ENCODE measurements around the gene RPAIN.
"Not testable (repeated sequence)": the region's sequence is repeated elsewhere in the genome, so short reads cannot be mapped to it uniquely, and the experiment has no call there.

Gene RPAIN

DNA sequence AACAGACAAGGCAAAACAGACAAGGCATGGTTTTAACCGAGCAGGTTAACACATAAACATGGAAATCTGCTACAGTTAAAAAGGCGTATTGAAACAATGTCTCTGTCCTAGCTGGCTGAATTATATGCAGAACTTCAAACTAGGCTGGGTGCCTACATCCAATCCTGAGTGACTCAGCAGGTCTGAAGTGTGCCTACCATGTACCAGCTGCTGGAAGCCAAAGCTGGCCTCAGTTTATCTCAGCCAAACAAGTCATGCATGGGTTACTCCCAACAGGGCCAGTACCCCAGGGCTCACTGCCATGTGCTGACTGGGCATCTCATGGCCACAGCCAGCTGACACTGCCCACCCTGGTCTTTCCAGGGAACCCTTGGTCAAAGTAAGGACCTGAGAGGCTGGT, 15.0 kb downstream of the RPAIN start:
- peaks cover 11% of the 10 kb centered on the region for H3K4me1 ChIP-seq (ENCODE audit: control insufficient read depth, insufficient read depth, low read length)
- no peak overlapping the region for H3K9ac ChIP-seq (ENCODE audit: low read length)
- no peak overlapping the region for H3K27ac ChIP-seq (ENCODE audit: low read depth, low read length)
- H3K4me3 ChIP-seq (ENCODE audit: low read length): no peak overlapping the region
- H3K27me3 ChIP-seq (ENCODE audit: control insufficient read depth, insufficient read depth, low read length): no peaks in the 10 kb centered on the region
- H3K36me3 ChIP-seq (ENCODE audit: control insufficient read depth, insufficient read depth, low read length): peaks cover 34% of the 10 kb centered on the region

DNA sequence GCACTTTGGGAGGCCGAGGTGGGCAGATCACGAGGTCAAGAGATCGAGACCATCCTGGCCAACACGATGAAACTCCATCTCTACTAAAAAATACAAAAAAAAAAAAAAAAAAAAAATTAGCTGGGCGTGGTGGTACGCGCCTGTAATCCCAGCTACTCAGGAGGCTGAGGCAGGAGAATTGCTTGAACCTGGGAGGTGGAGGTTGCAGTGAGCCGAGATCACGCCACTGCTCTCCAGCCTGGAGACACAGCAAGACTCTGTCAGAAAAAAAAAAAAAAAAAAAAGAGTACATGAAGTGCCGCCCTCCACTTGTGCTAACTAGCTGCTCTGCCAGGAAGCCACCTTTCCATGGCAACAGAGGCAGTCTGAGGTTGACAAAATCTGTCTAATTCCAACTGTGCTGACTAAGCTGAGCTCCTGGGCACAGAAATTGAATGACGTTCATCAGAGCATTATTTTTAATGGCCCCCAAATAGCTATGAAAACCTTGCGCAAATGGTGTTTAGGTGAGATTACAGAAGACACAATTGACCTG, 15.9 kb downstream of the RPAIN start:
- H3K36me3 ChIP-seq (ENCODE audit: control insufficient read depth, insufficient read depth, low read length): peaks cover 32% of the 10 kb centered on the region
- H3K4me1 ChIP-seq (ENCODE audit: control insufficient read depth, insufficient read depth, low read length): peaks cover 11% of the 10 kb centered on the region
- H3K27me3 ChIP-seq (ENCODE audit: control insufficient read depth, insufficient read depth, low read length); H3K27ac ChIP-seq (ENCODE audit: low read depth, low read length); H3K4me3 ChIP-seq (ENCODE audit: low read length); H3K9ac ChIP-seq (ENCODE audit: low read length): not testable (repeated sequence)

DNA sequence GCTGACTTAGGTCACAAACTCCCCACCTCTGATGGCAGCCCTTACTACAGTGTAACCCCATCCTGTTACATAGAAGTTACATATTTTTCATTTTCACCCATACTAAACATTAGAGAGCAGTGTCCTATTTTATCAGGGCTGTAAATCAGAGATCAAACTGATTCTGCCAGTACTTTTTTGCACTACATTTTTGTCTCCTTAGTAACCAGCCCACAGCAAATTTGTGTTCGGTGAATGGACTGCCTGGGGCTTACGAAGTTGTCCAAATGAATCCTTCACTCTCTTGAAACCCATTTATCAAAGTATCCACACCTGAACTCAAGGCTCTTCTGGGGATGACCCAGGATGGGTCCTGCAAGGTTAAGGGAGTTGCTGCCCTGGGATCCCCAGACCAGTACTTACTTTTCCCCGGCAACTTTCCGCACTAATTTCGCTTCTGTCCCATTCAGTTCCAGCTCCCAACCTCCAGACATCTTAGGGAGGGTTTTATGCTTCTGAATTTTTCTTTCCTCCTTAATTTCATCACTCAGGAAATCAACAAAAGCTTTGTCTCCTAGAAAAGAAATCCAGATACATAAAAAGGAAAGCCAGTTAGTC, 17.8 kb downstream of the RPAIN start:
- Histone ChIP-seq H3K27ac (ENCODE audit: low read depth, low read length) (no peak overlapping the region), H3K36me3 (ENCODE audit: control insufficient read depth, insufficient read depth, low read length) (peaks cover 21% of the 10 kb centered on the region), H3K4me3 (ENCODE audit: low read length) (peak overlapping the region; percentile 87)

DNA sequence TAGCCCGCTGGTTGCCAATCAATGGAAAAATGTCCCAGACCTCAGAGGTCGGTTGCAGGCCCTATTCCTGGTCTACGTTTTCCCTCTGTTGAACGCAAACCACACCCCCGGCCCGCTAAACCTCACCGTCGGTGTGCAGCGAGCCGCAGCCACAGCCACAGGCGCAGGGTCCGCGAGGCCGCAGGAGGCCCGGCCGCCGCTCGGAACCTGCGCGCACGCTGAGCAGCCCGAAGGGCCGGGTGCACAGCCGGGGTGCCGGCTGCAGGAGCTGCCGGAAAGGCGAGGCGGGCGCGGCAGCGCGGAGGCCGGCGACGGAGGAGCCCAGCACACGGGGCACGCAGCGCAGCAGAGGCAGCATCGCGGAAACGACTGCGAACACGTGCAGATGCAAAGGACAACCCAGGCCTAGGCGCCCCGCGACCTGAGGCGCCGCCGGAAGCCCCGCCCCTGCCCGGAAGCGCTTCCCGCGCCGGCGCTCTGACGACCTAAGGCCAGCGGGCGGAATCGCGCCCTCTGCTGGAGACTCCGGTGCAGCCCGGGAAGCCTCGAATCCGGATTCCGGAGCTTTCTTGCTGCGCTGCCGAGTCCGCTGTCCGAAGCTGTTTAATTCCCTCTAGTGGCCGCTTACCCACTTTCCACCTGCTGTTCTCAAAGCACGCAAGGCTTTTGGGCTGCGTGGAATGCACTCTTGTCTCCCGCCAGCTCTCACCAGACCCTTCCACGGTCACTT, 18.9 kb downstream of the RPAIN start, which contains the start of gene C1QBP:
TSS of gene C1QBP (minus strand) at position 440 of the 730 bp plus-strand sequence. CDS start at position 358, 82 bp downstream.
- Histone ChIP-seq H3K27ac (ENCODE audit: low read depth, low read length) (peak within 1 kb of the TSS; percentile 74), H3K9ac (ENCODE audit: low read length) (peak within 1 kb of the TSS; percentile 38), H3K36me3 (ENCODE audit: control insufficient read depth, insufficient read depth, low read length) (peaks cover 15% of the 10 kb centered on the region), H3K27me3 (ENCODE audit: control insufficient read depth, insufficient read depth, low read length) (no peaks in the 10 kb centered on the region), H3K4me3 (ENCODE audit: low read length) (peak within 1 kb of the TSS; percentile 87), H3K4me1 (ENCODE audit: control insufficient read depth, insufficient read depth, low read length) (peaks cover 11% of the 10 kb centered on the region)

More for the DNA sequence above, 17.8 kb downstream of the RPAIN start:
- Histone ChIP-seq H3K4me1 (ENCODE audit: control insufficient read depth, insufficient read depth, low read length) (peaks cover 11% of the 10 kb centered on the region), H3K9ac (ENCODE audit: low read length) (no peak overlapping the region), H3K27me3 (ENCODE audit: control insufficient read depth, insufficient read depth, low read length) (no peaks in the 10 kb centered on the region)

DNA sequence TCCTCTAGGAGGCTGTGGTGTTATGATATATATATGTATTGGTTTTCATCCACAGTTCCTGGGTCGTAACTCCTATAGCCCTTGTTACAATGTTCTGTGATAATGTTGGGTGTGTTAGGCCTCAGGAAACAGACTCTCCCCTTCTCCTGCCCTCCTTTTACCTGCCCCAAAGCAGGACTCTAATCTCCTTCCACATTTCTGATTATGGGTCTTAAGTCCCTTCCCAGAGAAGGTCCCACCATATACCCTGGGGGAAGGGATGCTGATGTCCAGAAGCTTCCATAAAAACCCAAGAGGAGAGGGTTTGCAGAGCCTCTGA, 19.4 kb downstream of the RPAIN start:
- H3K9ac ChIP-seq (ENCODE audit: low read length): peak overlapping the region; percentile 38
- peak overlapping the region; percentile 74 for H3K27ac ChIP-seq (ENCODE audit: low read depth, low read length)
- H3K36me3 ChIP-seq (ENCODE audit: control insufficient read depth, insufficient read depth, low read length): peaks cover 14% of the 10 kb centered on the region
- H3K27me3 ChIP-seq (ENCODE audit: control insufficient read depth, insufficient read depth, low read length): no peaks in the 10 kb centered on the region
- peak overlapping the region; percentile 65 for H3K4me3 ChIP-seq (ENCODE audit: low read length)
- peaks cover 11% of the 10 kb centered on the region for H3K4me1 ChIP-seq (ENCODE audit: control insufficient read depth, insufficient read depth, low read length)

DNA sequence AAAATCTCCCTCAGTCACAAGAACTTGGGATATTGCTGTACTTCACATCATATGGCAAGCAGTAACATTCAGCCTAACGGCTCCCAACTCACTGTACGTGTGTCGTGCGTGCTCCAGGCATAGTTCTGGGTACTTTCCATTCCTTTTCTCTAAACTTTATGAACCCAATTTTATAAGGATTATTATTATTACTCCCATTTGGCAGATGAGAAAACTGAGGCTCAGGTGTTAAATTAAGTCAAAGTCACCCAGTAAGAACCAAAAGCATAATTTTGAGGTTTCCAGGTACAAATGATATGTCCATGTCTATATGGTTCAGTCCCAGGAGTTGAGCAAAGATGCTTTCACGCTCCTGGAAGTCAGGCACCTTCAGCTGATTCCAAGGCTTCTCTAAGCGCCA, 23.7 kb downstream of the RPAIN start:
- Histone ChIP-seq H3K4me3 (ENCODE audit: low read length) (no peak overlapping the region), H3K36me3 (ENCODE audit: control insufficient read depth, insufficient read depth, low read length) (peaks cover 20% of the 10 kb centered on the region), H3K27ac (ENCODE audit: low read depth, low read length) (no peak overlapping the region), H3K27me3 (ENCODE audit: control insufficient read depth, insufficient read depth, low read length) (no peaks in the 10 kb centered on the region), H3K4me1 (ENCODE audit: control insufficient read depth, insufficient read depth, low read length) (peaks cover 3% of the 10 kb centered on the region), H3K9ac (ENCODE audit: low read length) (no peak overlapping the region)

DNA sequence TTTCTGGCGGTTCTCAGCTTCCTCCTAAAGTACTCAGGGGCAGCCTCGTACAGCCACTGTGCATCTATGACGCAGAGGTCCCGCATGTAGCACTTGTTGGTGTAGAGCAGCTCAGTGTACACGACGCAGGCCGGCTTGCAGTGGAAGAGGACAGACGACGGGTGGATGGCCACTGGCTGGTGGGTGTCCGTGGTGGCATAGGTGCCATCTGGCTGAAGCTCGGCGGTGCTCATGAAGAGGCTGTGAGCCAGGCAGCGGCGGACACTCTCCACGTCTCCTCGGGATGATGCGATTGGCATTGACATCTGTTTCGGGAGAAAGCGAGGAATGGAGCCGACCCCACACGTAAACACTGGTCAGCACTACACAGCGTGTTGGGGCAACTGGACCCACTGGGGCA, 24.2 kb downstream of the RPAIN start:
- H3K4me1 ChIP-seq (ENCODE audit: control insufficient read depth, insufficient read depth, low read length): peaks cover 3% of the 10 kb centered on the region
- H3K27me3 ChIP-seq (ENCODE audit: control insufficient read depth, insufficient read depth, low read length): no peaks in the 10 kb centered on the region
- H3K36me3 ChIP-seq (ENCODE audit: control insufficient read depth, insufficient read depth, low read length): peaks cover 20% of the 10 kb centered on the region

DNA sequence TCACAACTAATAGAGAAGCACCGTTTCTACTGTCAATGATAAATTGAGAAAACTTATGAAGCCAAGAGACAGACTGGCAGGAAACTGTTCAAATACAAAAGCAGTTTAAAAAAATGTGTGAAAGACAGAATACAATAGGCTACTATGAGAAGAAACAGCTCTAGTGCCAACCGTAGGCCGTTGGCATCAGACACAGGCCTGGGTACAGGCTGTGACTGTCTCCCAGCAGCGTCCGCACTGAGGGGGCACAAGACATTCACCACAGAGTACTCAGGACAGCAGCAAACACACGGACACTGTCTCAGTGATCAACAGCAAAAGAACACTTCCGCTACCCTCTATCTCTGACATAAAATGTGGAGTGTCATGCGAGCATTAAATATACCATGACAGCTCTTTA, 26.8 kb downstream of the RPAIN start:
- H3K4me1 ChIP-seq (ENCODE audit: control insufficient read depth, insufficient read depth, low read length): no peaks in the 10 kb centered on the region
- no peak overlapping the region for H3K27ac ChIP-seq (ENCODE audit: low read depth, low read length)
- no peaks in the 10 kb centered on the region for H3K27me3 ChIP-seq (ENCODE audit: control insufficient read depth, insufficient read depth, low read length)
- no peak overlapping the region for H3K9ac ChIP-seq (ENCODE audit: low read length)
- H3K36me3 ChIP-seq (ENCODE audit: control insufficient read depth, insufficient read depth, low read length): peaks cover 20% of the 10 kb centered on the region
- no peak overlapping the region for H3K4me3 ChIP-seq (ENCODE audit: low read length)

More for the DNA sequence above, 24.2 kb downstream of the RPAIN start:
- Histone ChIP-seq H3K9ac (ENCODE audit: low read length) (no peak overlapping the region), H3K27ac (ENCODE audit: low read depth, low read length) (no peak overlapping the region), H3K4me3 (ENCODE audit: low read length) (no peak overlapping the region)

DNA sequence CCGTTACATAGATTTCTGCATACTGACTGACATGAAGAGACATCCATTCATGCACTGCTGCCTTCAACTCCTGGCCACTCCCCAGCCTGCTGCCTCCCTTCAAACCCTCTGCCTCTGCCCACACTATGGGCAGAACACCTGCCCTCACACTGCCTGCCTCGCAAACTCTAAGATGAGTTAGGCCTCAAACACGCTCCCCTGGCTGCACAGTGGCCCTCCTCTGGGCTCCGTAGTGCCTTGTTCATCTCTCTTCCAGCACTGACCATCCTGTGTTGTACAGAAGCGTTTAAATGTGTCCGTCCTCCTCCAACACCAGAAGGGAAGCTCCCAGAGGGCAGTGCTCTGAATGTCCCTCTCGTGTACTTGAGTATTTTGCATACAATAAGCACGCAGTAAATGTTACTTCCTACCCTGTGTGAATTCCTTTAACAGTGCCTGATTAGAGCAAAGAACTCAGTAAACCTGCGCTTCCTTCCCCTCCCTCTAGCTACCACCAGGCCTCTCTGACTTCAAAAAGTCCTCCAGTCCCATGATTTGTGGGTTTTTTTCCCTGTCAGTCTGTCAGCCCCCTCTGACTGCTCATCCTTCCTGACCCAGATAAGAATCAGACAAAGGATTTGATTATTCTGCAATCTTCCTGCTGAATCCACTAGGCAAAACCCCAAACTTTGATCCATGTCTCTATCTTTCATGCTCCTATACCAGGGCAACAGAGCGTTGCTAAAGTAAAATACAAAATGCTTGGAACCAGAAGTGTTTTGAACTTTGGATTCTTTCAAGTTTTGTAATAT, 44.9 kb downstream of the RPAIN start:
- no peak overlapping the region for H3K4me3 ChIP-seq (ENCODE audit: low read length)
- no peak overlapping the region for H3K27ac ChIP-seq (ENCODE audit: low read depth, low read length)
- H3K4me1 ChIP-seq (ENCODE audit: control insufficient read depth, insufficient read depth, low read length): peaks cover 4% of the 10 kb centered on the region
- peaks cover 12% of the 10 kb centered on the region for H3K36me3 ChIP-seq (ENCODE audit: control insufficient read depth, insufficient read depth, low read length)
- H3K9ac ChIP-seq (ENCODE audit: low read length): no peak overlapping the region
- H3K27me3 ChIP-seq (ENCODE audit: control insufficient read depth, insufficient read depth, low read length): no peaks in the 10 kb centered on the region

DNA sequence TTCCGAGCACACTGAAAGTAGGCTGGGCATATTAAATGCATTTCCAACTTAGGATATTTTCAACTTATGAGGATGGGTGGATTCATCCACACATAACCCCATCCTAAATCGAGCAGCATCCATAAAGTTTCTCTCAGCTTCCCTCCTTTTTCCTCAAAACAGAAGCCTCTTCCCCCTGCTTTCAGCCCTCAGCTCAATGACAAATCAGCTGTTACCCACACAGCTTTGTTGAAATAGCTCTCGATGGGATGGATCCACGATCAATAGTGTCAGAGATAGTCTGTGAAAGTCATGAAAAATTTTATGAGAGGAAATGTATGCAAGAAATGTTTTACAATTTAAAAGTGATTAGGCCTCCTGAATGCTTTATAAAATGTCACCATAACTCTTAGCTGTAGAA, 46.3 kb downstream of the RPAIN start:
- peaks cover 4% of the 10 kb centered on the region for H3K4me1 ChIP-seq (ENCODE audit: control insufficient read depth, insufficient read depth, low read length)
- peaks cover 4% of the 10 kb centered on the region for H3K36me3 ChIP-seq (ENCODE audit: control insufficient read depth, insufficient read depth, low read length)
- H3K27ac ChIP-seq (ENCODE audit: low read depth, low read length): no peak overlapping the region
- no peaks in the 10 kb centered on the region for H3K27me3 ChIP-seq (ENCODE audit: control insufficient read depth, insufficient read depth, low read length)
- no peak overlapping the region for H3K9ac ChIP-seq (ENCODE audit: low read length)
- no peak overlapping the region for H3K4me3 ChIP-seq (ENCODE audit: low read length)

DNA sequence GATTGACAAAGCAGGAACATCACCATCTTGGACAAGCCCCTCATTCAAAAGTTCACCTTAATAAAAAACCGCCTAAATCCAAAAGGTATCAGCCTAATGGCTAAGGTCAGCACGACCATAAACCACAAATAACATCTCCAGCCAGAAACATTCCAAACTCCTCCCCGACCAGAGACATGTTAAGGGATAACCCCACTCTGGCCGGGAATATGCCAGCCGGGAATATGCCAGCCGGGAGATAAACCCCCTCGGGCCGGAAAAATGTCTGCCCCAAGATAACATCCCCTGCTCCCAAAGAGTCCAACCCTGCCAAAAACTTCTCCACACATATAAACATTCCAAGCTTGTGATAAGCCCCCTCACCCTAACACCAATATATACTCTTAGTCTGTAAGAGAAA, 47.4 kb downstream of the RPAIN start:
- Histone ChIP-seq H3K9ac (ENCODE audit: low read length) (no peak overlapping the region), H3K27me3 (ENCODE audit: control insufficient read depth, insufficient read depth, low read length) (no peaks in the 10 kb centered on the region), H3K36me3 (ENCODE audit: control insufficient read depth, insufficient read depth, low read length) (no peaks in the 10 kb centered on the region), H3K27ac (ENCODE audit: low read depth, low read length) (no peak overlapping the region), H3K4me1 (ENCODE audit: control insufficient read depth, insufficient read depth, low read length) (peaks cover 4% of the 10 kb centered on the region), H3K4me3 (ENCODE audit: low read length) (peak overlapping the region; percentile 86)

DNA sequence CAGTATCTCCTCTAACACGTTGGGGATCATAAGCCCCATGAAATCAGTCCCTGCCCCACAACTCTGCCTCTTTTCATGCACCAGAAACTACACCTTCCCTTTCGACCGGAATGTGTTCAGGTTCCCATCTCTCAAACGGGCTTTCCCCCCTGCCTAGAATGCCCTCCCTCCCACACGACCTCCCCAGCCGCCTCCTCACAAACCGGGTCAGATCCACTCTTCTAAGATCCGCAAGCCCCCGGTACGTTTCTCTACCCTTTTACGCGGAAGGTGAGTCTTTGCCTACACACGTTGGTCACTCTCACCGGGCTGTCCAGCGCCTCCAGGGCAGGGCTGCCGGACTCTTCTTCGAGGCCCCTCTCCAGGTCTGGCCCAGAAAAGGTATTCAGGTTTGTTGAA, 48.1 kb downstream of the RPAIN start:
- Histone ChIP-seq H3K4me3 (ENCODE audit: low read length) (peak overlapping the region; percentile 86), H3K9ac (ENCODE audit: low read length) (peak overlapping the region; percentile 45), H3K27ac (ENCODE audit: low read depth, low read length) (no peak overlapping the region), H3K4me1 (ENCODE audit: control insufficient read depth, insufficient read depth, low read length) (peaks cover 4% of the 10 kb centered on the region), H3K36me3 (ENCODE audit: control insufficient read depth, insufficient read depth, low read length) (peaks cover 2% of the 10 kb centered on the region), H3K27me3 (ENCODE audit: control insufficient read depth, insufficient read depth, low read length) (no peaks in the 10 kb centered on the region)
